GM12865 (cell line): Measurements from ENCODE around the gene CDH6.

Experiments
- DNase-seq: peaks from one replicate; pipeline ENCODE4 v3.0.0; 2010; ENCODE audit warnings: low read depth
- H3K4me3 ChIP-seq: 2 replicates; pipeline ENCODE4 v1.5.1; 2011; ENCODE audit warnings: mild to moderate bottlenecking, low read depth, low read length, control low read depth
- CTCF ChIP-seq: IDR thresholded peaks from 2 replicates; pipeline ENCODE4 v1.5.1; 2011; ENCODE audit warnings: low read length, control low read depth, low read depth, inconsistent platforms; ENCODE audit not compliant: insufficient read depth; ENCODE audit errors: missing control alignments

Gene CDH6

GRCh38 chr5:31158686-31159085 is 34.8 kb upstream of the CDH6 start:
- TF ChIP-seq CTCF, result no peak
- no peak overlapping the region for H3K4me3 ChIP-seq
- no peak for DNase-seq

- TF ChIP-seq CTCF, result no peak
These were observed 31.7 kb upstream of the CDH6 start for GRCh38 chr5:31161781-31162181.

GRCh38 chr5:31165729-31166128 is 27.8 kb upstream of the CDH6 start:
- DNase-seq, result no peak
- H3K4me3 ChIP-seq, result no peak overlapping the region
- TF ChIP-seq CTCF, result no peak

More at GRCh38 chr5:31161781-31162181, 31.7 kb upstream of the CDH6 start:
- no peak overlapping the region for H3K4me3 ChIP-seq
- no peak for DNase-seq

GRCh38 chr5:31169379-31169778 is 24.1 kb upstream of the CDH6 start:
- DNase-seq, result no peak
- no peak overlapping the region for H3K4me3 ChIP-seq
- TF ChIP-seq CTCF, result no peak

- DNase-seq, result no peak
- TF ChIP-seq CTCF, result no peak
- no peak overlapping the region for H3K4me3 ChIP-seq
These were observed 20.6 kb upstream of the CDH6 start for GRCh38 chr5:31172881-31173280.

- DNase-seq, result no peak
- no peak overlapping the region for H3K4me3 ChIP-seq
- no peak for TF ChIP-seq CTCF
These were observed 19.9 kb upstream of the CDH6 start for GRCh38 chr5:31173614-31174013.

GRCh38 chr5:31181376-31181987 is 12.0 kb upstream of the CDH6 start:
- no peak overlapping the region for H3K4me3 ChIP-seq
- DNase-seq, result no peak
- no peak for TF ChIP-seq CTCF
